Mesenchymal stem cell (in vitro differentiated cells and primary cell): Measurements from ENCODE around the gene MAPK9.

ENCODE experiments used
- DNase-seq: peaks from one replicate; pipeline ENCODE4 v3.0.0-alpha.2; 2013
- H2AFZ ChIP-seq: one replicate; pipeline ENCODE4 v1.6.1; 2013; ENCODE audit warnings: low read depth, mild to moderate bottlenecking, control low read depth, inconsistent platforms, low read length, moderate library complexity
- H2AK5ac ChIP-seq: 2 replicates; pipeline ENCODE4 v1.6.1; 2013; ENCODE audit warnings: low read length, moderate library complexity, mild to moderate bottlenecking, inconsistent platforms; ENCODE audit not compliant: severe bottlenecking
- H2BK120ac ChIP-seq: one replicate; pipeline ENCODE4 v1.6.1; 2013; ENCODE audit warnings: low read depth, mild to moderate bottlenecking, inconsistent platforms, low read length, moderate library complexity
- H2BK12ac ChIP-seq, 2 experiments: one replicate each; pipeline ENCODE4 v1.6.1; 2013; ENCODE audit warnings: inconsistent platforms in 2 of 2, low read length in 2 of 2, mild to moderate bottlenecking in 2 of 2, moderate library complexity in 2 of 2, control low read depth in 1 of 2
- H2BK15ac ChIP-seq: one replicate; pipeline ENCODE4 v1.6.1; 2013; ENCODE audit warnings: mild to moderate bottlenecking, low read depth, inconsistent platforms; ENCODE audit not compliant: poor library complexity, severe bottlenecking
- H2BK5ac ChIP-seq: 2 replicates; pipeline ENCODE4 v1.6.1; 2013; ENCODE audit warnings: low read depth, mild to moderate bottlenecking, low read length, control low read depth, inconsistent platforms; ENCODE audit not compliant: poor library complexity, severe bottlenecking
- H3K14ac ChIP-seq, 2 experiments: one replicate each; pipeline ENCODE4 v1.6.1; 2013; ENCODE audit warnings: inconsistent platforms in 2 of 2, low read length in 2 of 2, control low read depth in 1 of 2, mild to moderate bottlenecking in 1 of 2, moderate library complexity in 1 of 2
- H3K18ac ChIP-seq, 2 experiments: one replicate each; pipeline ENCODE4 v1.6.1; 2013; ENCODE audit warnings: inconsistent platforms in 2 of 2, low read length in 2 of 2, control low read depth in 1 of 2, low read depth in 1 of 2, mild to moderate bottlenecking in 1 of 2
- H3K23ac ChIP-seq, 2 experiments: one replicate each; pipeline ENCODE4 v1.6.1; 2013; ENCODE audit warnings: inconsistent platforms in 2 of 2, low read length in 2 of 2, mild to moderate bottlenecking in 2 of 2, moderate library complexity in 2 of 2, control low read depth in 1 of 2
- H3K27ac ChIP-seq: 2 replicates; pipeline ENCODE4 v1.5.1; 2013; ENCODE audit warnings: mild to moderate bottlenecking, moderate library complexity, low read length, control low read depth, inconsistent platforms; ENCODE audit not compliant: poor library complexity, severe bottlenecking
- H3K27me3 ChIP-seq, 2 experiments: 2 replicates each; pipeline versions ENCODE4 v1.6.1 to v1.7.0; 2013; ENCODE audit warnings: low read length in 2 of 2, mild to moderate bottlenecking in 2 of 2, moderate library complexity in 2 of 2, control low read depth in 1 of 2, inconsistent platforms in 1 of 2; ENCODE audit not compliant: control insufficient read depth in 1 of 2, insufficient read depth in 1 of 2
- H3K36me3 ChIP-seq, 2 experiments: 2 replicates each; pipeline versions ENCODE4 v1.6.1 to v1.7.0; 2013; ENCODE audit warnings: low read length in 2 of 2, control low read depth in 1 of 2, inconsistent platforms in 1 of 2, low read depth in 1 of 2, mild to moderate bottlenecking in 1 of 2; ENCODE audit not compliant: insufficient read depth in 2 of 2, control insufficient read depth in 1 of 2
- H3K4ac ChIP-seq, 2 experiments: one replicate each; pipeline ENCODE4 v1.6.1; 2013; ENCODE audit warnings: inconsistent platforms in 2 of 2, low read length in 2 of 2, mild to moderate bottlenecking in 2 of 2, moderate library complexity in 2 of 2, control low read depth in 1 of 2, low read depth in 1 of 2
- H3K4me1 ChIP-seq: 2 replicates; pipeline ENCODE4 v1.6.1; 2013; ENCODE audit warnings: low read depth, low read length, control low read depth; ENCODE audit not compliant: control insufficient read depth, insufficient read depth
- H3K4me2 ChIP-seq: 2 replicates; pipeline ENCODE4 v1.6.1; 2013; ENCODE audit warnings: low read length, mild to moderate bottlenecking, inconsistent platforms; ENCODE audit not compliant: poor library complexity, severe bottlenecking
- H3K4me3 ChIP-seq, 2 experiments: 2 replicates each; pipeline versions ENCODE4 v1.5.1 to v1.7.0; 2013; ENCODE audit warnings: low read length in 2 of 2, mild to moderate bottlenecking in 2 of 2, control low read depth in 1 of 2, low read depth in 1 of 2; ENCODE audit not compliant: insufficient read depth in 1 of 2
- H3K79me1 ChIP-seq: replicated peaks from 2 replicates; pipeline ENCODE4 v1.6.1; 2013; ENCODE audit warnings: mild to moderate bottlenecking, control low read depth, low read length, inconsistent platforms; ENCODE audit not compliant: poor library complexity, severe bottlenecking
- H3K9ac ChIP-seq: 2 replicates; pipeline ENCODE4 v1.7.0; 2013; ENCODE audit warnings: mild to moderate bottlenecking, low read length, moderate library complexity
- H3K9me3 ChIP-seq: 2 replicates; pipeline ENCODE4 v1.7.0; 2013; ENCODE audit warnings: mild to moderate bottlenecking, low read length; ENCODE audit not compliant: control insufficient read depth
- H4K8ac ChIP-seq: one replicate; pipeline ENCODE4 v1.6.1; 2013; ENCODE audit warnings: inconsistent platforms, mild to moderate bottlenecking, low read length, moderate library complexity
- H4K91ac ChIP-seq: one replicate; pipeline ENCODE4 v1.6.1; 2013; ENCODE audit warnings: mild to moderate bottlenecking, low read length, inconsistent platforms
- WGBS: methylation state at CpG from one replicate; pipeline ENCODE4 v1.1.7; 2013; ENCODE audit warnings: mixed read lengths; 5-methylcytosine and 5-hydroxymethylcytosine counted together

MAPK9 gene

GRCh38 chr5:180194410-180195345, 97.2 kb downstream of the MAPK9 start:
- Histone ChIP-seq H3K4me3 (no peak overlapping the region), H4K91ac (no peak overlapping the region), H3K27ac (no peak overlapping the region), H3K27me3 (peaks cover 0 to 17% of the 10 kb centered on the region in 2 experiments), H3K14ac (peak overlapping the region in 1 of 2 experiments; percentile 18), H3K4me2 (no peak overlapping the region), H3K9ac (no peak overlapping the region), H2BK12ac (no peak overlapping the region), H4K8ac (no peak overlapping the region), H3K9me3 (no peaks in the 10 kb centered on the region), H2BK5ac (no peak overlapping the region), H2BK120ac (no peak overlapping the region), H2AK5ac (no peak overlapping the region), H3K4me1 (no peaks in the 10 kb centered on the region), H3K4ac (no peak overlapping the region), H3K18ac (no peak overlapping the region), H3K79me1 (no peaks in the 10 kb centered on the region), H2BK15ac (no peak overlapping the region), H3K23ac (no peak overlapping the region), H2AFZ (no peak overlapping the region), H3K36me3 (no peaks in the 10 kb centered on the region)
- WGBS, result 88% methylated on average over 34 of the region's 34 CpGs
- no peak for DNase-seq

GRCh38 chr5:180193749-180194375, 98.0 kb downstream of the MAPK9 start:
- Histone ChIP-seq H2AFZ (no peak overlapping the region), H3K27me3 (peaks cover 0 to 16% of the 10 kb centered on the region in 2 experiments), H3K27ac (no peak overlapping the region), H4K91ac (no peak overlapping the region), H3K4me1 (no peaks in the 10 kb centered on the region), H3K9ac (no peak overlapping the region), H2BK120ac (no peak overlapping the region), H3K4me2 (no peak overlapping the region), H3K18ac (no peak overlapping the region), H3K79me1 (no peaks in the 10 kb centered on the region), H3K4me3 (no peak overlapping the region), H3K23ac (no peak overlapping the region), H2BK12ac (no peak overlapping the region), H2BK5ac (no peak overlapping the region), H3K4ac (no peak overlapping the region), H4K8ac (no peak overlapping the region), H2AK5ac (no peak overlapping the region), H3K36me3 (no peaks in the 10 kb centered on the region), H3K14ac (no peak overlapping the region), H2BK15ac (no peak overlapping the region), H3K9me3 (no peaks in the 10 kb centered on the region)
- no peak for DNase-seq
- 95% methylated on average over 24 of the region's 24 CpGs for WGBS

- Histone ChIP-seq H3K4me1 (no peaks in the 10 kb centered on the region), H2BK15ac (no peak overlapping the region), H4K8ac (no peak overlapping the region), H4K91ac (no peak overlapping the region), H2AFZ (no peak overlapping the region), H3K4ac (no peak overlapping the region), H3K9me3 (peaks cover 14% of the 10 kb centered on the region), H3K4me3 (no peak overlapping the region), H3K18ac (no peak overlapping the region), H2AK5ac (no peak overlapping the region), H2BK120ac (no peak overlapping the region), H3K27ac (no peak overlapping the region), H3K4me2 (no peak overlapping the region), H3K79me1 (no peaks in the 10 kb centered on the region), H3K23ac (no peak overlapping the region), H3K27me3 (peaks cover 0 to 3% of the 10 kb centered on the region in 2 experiments), H3K14ac (no peak overlapping the region), H2BK5ac (no peak overlapping the region), H3K9ac (no peak overlapping the region), H2BK12ac (no peak overlapping the region), H3K36me3 (no peaks in the 10 kb centered on the region)
- no peak for DNase-seq
- WGBS, result 58% methylated on average over 6 of the region's 6 CpGs
These were observed 100.2 kb downstream of the MAPK9 start for GRCh38 chr5:180191716-180192115.

GRCh38 chr5:180187767-180188166, 104.1 kb downstream of the MAPK9 start:
- whole genome bisulfite sequencing, result no CpG with 5 or more reads among the region's 2 CpGs
- H3K9me3 ChIP-seq, result peaks cover 30% of the 10 kb centered on the region
- H3K14ac ChIP-seq, result no peak overlapping the region
- H3K36me3 ChIP-seq, result no peaks in the 10 kb centered on the region
- H2BK5ac ChIP-seq, result no peak overlapping the region
- H3K79me1 ChIP-seq, result no peaks in the 10 kb centered on the region
- no peak overlapping the region for H3K4me3 ChIP-seq
- no peak overlapping the region for H3K9ac ChIP-seq
- no peak overlapping the region for H2AK5ac ChIP-seq
- H2BK12ac ChIP-seq, result no peak overlapping the region
- H3K4me2 ChIP-seq, result no peak overlapping the region
- no peak overlapping the region for H2BK15ac ChIP-seq
- DNase-seq, result no peak
- no peak overlapping the region for H4K8ac ChIP-seq
- H4K91ac ChIP-seq, result no peak overlapping the region
- H3K18ac ChIP-seq, result no peak overlapping the region
- H3K27ac ChIP-seq, result no peak overlapping the region
- no peak overlapping the region for H2AFZ ChIP-seq
- H3K27me3 ChIP-seq, result no peaks in the 10 kb centered on the region
- no peak overlapping the region for H3K23ac ChIP-seq
- H2BK120ac ChIP-seq, result no peak overlapping the region
- H3K4me1 ChIP-seq, result no peaks in the 10 kb centered on the region
- no peak overlapping the region for H3K4ac ChIP-seq
